ENCODE measurements around the gene LRRC8C. TPM values are rescaled to one million over a fixed set of nuclear protein-coding genes. Genes with fewer than 3 reads are reported as not detected.

Gene LRRC8C
- total and polyA plus RNA-seq, 4 donors: 0.63 to 3.5 (median 1.5) TPM

DNA sequence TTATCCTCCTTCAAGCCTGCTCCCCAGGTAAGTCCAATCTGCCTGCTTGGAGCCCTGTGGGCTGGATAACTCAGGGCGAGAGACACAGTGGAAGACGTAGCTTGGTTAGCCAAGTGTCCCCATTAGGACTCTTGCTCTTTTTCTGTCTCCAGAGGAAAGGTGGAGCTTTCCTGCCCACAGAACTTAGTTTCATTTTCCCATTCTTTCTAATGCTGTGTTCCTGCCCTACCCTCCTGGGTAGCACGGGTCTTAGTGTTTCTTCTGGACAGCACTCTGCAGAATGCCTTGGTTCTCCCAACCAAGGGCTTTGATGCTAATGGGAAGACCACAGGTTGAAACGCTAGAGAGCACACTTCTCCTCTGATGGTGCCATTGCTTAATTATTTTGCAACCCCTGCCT, 95.5 kb downstream of the LRRC8C start:
- 77% methylated on average over 4 of the region's 4 CpGs for WGBS

GRCh38 chr1:89732206-89732605, 99.3 kb downstream of the LRRC8C start:
- no peak for DNase-seq (ENCODE audit: low spot score)
- H3K4me3 ChIP-seq (ENCODE audit: low read depth in 1 of 3, low read length in 3 of 3): no peak overlapping the region
- H3K27me3 ChIP-seq (ENCODE audit: control insufficient read depth in 4 of 4, insufficient read depth in 4 of 4, low read length in 3 of 4): no peaks in the 10 kb centered on the region
- H3K9ac ChIP-seq (ENCODE audit: low read depth in 1 of 2, low read length in 2 of 2): no peak overlapping the region
- H3K36me3 ChIP-seq (ENCODE audit: control insufficient read depth in 4 of 4, insufficient read depth in 3 of 4, low read depth in 1 of 4, low read length in 3 of 4): no peaks in the 10 kb centered on the region
- H3K9me3 ChIP-seq (ENCODE audit: control insufficient read depth in 4 of 4, low read length in 3 of 4): no peaks in the 10 kb centered on the region
- TF ChIP-seq, protein P1, sequence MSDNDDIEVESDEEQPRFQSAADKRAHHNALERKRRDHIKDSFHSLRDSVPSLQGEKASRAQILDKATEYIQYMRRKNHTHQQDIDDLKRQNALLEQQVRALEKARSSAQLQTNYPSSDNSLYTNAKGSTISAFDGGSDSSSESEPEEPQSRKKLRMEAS (IDR thresholded peaks at IDR 0.05): no peak
- TF ChIP-seq, protein P2, sequence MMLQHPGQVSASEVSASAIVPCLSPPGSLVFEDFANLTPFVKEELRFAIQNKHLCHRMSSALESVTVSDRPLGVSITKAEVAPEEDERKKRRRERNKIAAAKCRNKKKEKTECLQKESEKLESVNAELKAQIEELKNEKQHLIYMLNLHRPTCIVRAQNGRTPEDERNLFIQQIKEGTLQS (IDR thresholded peaks at IDR 0.05): no peak
- TF ChIP-seq SP1 (IDR thresholded peaks at IDR 0.05): no peak
- TF ChIP-seq, protein P3, sequence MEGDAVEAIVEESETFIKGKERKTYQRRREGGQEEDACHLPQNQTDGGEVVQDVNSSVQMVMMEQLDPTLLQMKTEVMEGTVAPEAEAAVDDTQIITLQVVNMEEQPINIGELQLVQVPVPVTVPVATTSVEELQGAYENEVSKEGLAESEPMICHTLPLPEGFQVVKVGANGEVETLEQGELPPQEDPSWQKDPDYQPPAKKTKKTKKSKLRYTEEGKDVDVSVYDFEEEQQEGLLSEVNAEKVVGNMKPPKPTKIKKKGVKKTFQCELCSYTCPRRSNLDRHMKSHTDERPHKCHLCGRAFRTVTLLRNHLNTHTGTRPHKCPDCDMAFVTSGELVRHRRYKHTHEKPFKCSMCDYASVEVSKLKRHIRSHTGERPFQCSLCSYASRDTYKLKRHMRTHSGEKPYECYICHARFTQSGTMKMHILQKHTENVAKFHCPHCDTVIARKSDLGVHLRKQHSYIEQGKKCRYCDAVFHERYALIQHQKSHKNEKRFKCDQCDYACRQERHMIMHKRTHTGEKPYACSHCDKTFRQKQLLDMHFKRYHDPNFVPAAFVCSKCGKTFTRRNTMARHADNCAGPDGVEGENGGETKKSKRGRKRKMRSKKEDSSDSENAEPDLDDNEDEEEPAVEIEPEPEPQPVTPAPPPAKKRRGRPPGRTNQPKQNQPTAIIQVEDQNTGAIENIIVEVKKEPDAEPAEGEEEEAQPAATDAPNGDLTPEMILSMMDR (IDR thresholded peaks at IDR 0.05; ENCODE audit: low read depth, low read length, missing input control): no peak
- TF ChIP-seq EGR1 (IDR thresholded peaks at IDR 0.05; ENCODE audit: low read depth in 2 of 2): no peak
- no peak for TF ChIP-seq HNF4A (conservative IDR thresholded peaks at IDR 0.05)
- TF ChIP-seq JUND (IDR thresholded peaks at IDR 0.05): no peak
- TF ChIP-seq FOXA1 (IDR thresholded peaks at IDR 0.05): no peak
- no peak for TF ChIP-seq YY1 (IDR thresholded peaks at IDR 0.05)
- no peak for TF ChIP-seq NR2F2 (IDR thresholded peaks at IDR 0.05)
- TF ChIP-seq GABPA (IDR thresholded peaks at IDR 0.05 in 1 of 2, conservative IDR thresholded peaks at IDR 0.05 in 1 of 2): no peak
- TF ChIP-seq RXRA (IDR thresholded peaks at IDR 0.05): no peak
- TF ChIP-seq, protein P4, sequence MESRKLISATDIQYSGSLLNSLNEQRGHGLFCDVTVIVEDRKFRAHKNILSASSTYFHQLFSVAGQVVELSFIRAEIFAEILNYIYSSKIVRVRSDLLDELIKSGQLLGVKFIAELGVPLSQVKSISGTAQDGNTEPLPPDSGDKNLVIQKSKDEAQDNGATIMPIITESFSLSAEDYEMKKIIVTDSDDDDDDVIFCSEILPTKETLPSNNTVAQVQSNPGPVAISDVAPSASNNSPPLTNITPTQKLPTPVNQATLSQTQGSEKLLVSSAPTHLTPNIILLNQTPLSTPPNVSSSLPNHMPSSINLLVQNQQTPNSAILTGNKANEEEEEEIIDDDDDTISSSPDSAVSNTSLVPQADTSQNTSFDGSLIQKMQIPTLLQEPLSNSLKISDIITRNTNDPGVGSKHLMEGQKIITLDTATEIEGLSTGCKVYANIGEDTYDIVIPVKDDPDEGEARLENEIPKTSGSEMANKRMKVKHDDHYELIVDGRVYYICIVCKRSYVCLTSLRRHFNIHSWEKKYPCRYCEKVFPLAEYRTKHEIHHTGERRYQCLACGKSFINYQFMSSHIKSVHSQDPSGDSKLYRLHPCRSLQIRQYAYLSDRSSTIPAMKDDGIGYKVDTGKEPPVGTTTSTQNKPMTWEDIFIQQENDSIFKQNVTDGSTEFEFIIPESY (IDR thresholded peaks at IDR 0.05): no peak
- TF ChIP-seq FOXA2 (IDR thresholded peaks at IDR 0.05): no peak
- no peak for TF ChIP-seq TAF1 (conservative IDR thresholded peaks at IDR 0.05)
- TF ChIP-seq, protein P5, sequence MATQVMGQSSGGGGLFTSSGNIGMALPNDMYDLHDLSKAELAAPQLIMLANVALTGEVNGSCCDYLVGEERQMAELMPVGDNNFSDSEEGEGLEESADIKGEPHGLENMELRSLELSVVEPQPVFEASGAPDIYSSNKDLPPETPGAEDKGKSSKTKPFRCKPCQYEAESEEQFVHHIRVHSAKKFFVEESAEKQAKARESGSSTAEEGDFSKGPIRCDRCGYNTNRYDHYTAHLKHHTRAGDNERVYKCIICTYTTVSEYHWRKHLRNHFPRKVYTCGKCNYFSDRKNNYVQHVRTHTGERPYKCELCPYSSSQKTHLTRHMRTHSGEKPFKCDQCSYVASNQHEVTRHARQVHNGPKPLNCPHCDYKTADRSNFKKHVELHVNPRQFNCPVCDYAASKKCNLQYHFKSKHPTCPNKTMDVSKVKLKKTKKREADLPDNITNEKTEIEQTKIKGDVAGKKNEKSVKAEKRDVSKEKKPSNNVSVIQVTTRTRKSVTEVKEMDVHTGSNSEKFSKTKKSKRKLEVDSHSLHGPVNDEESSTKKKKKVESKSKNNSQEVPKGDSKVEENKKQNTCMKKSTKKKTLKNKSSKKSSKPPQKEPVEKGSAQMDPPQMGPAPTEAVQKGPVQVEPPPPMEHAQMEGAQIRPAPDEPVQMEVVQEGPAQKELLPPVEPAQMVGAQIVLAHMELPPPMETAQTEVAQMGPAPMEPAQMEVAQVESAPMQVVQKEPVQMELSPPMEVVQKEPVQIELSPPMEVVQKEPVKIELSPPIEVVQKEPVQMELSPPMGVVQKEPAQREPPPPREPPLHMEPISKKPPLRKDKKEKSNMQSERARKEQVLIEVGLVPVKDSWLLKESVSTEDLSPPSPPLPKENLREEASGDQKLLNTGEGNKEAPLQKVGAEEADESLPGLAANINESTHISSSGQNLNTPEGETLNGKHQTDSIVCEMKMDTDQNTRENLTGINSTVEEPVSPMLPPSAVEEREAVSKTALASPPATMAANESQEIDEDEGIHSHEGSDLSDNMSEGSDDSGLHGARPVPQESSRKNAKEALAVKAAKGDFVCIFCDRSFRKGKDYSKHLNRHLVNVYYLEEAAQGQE (IDR thresholded peaks at IDR 0.05): no peak
- TF ChIP-seq HNF4G (IDR thresholded peaks at IDR 0.05): no peak
- TF ChIP-seq RAD21 (IDR thresholded peaks at IDR 0.05): no peak
- H3K4me1 ChIP-seq (ENCODE audit: control insufficient read depth in 4 of 4, insufficient read depth in 4 of 4, low read length in 3 of 4): no peaks in the 10 kb centered on the region
- H3K27ac ChIP-seq (ENCODE audit: low read depth in 1 of 2, low read length in 2 of 2): no peak overlapping the region
- WGBS: 87% methylated on average over 1 of the region's 1 CpG

More for the DNA sequence above, 95.5 kb downstream of the LRRC8C start:
- Histone ChIP-seq H3K27me3 (ENCODE audit: control insufficient read depth in 4 of 4, insufficient read depth in 4 of 4, low read length in 3 of 4) (no peaks in the 10 kb centered on the region), H3K27ac (ENCODE audit: low read depth in 1 of 2, low read length in 2 of 2) (no peak overlapping the region), H3K4me3 (ENCODE audit: low read depth in 1 of 3, low read length in 3 of 3) (no peak overlapping the region), H3K36me3 (ENCODE audit: control insufficient read depth in 4 of 4, insufficient read depth in 3 of 4, low read depth in 1 of 4, low read length in 3 of 4) (no peaks in the 10 kb centered on the region), H3K4me1 (ENCODE audit: control insufficient read depth in 4 of 4, insufficient read depth in 4 of 4, low read length in 3 of 4) (no peaks in the 10 kb centered on the region), H3K9ac (ENCODE audit: low read depth in 1 of 2, low read length in 2 of 2) (no peak overlapping the region), H3K9me3 (ENCODE audit: control insufficient read depth in 4 of 4, low read length in 3 of 4) (no peaks in the 10 kb centered on the region)
- TF ChIP-seq, protein P4 (IDR thresholded peaks at IDR 0.05): no peak
- TF ChIP-seq JUND (IDR thresholded peaks at IDR 0.05) (no peak), RXRA (IDR thresholded peaks at IDR 0.05) (no peak), GABPA (IDR thresholded peaks at IDR 0.05 in 1 of 2, conservative IDR thresholded peaks at IDR 0.05 in 1 of 2) (no peak), FOXA1 (IDR thresholded peaks at IDR 0.05) (no peak), HNF4G (IDR thresholded peaks at IDR 0.05) (no peak), HNF4A (conservative IDR thresholded peaks at IDR 0.05) (no peak), EGR1 (IDR thresholded peaks at IDR 0.05; ENCODE audit: low read depth in 2 of 2) (no peak), FOXA2 (IDR thresholded peaks at IDR 0.05) (no peak), NR2F2 (IDR thresholded peaks at IDR 0.05) (no peak), SP1 (IDR thresholded peaks at IDR 0.05) (no peak), YY1 (IDR thresholded peaks at IDR 0.05) (no peak)
- TF ChIP-seq, protein P2 (IDR thresholded peaks at IDR 0.05): no peak
- TF ChIP-seq, protein P1 (IDR thresholded peaks at IDR 0.05): no peak
- no peak for DNase-seq (ENCODE audit: low spot score)

All from liver (tissue), 9 donors.